ENCODE measurements around the gene SSBP3.

The SSBP3 gene

DNA sequence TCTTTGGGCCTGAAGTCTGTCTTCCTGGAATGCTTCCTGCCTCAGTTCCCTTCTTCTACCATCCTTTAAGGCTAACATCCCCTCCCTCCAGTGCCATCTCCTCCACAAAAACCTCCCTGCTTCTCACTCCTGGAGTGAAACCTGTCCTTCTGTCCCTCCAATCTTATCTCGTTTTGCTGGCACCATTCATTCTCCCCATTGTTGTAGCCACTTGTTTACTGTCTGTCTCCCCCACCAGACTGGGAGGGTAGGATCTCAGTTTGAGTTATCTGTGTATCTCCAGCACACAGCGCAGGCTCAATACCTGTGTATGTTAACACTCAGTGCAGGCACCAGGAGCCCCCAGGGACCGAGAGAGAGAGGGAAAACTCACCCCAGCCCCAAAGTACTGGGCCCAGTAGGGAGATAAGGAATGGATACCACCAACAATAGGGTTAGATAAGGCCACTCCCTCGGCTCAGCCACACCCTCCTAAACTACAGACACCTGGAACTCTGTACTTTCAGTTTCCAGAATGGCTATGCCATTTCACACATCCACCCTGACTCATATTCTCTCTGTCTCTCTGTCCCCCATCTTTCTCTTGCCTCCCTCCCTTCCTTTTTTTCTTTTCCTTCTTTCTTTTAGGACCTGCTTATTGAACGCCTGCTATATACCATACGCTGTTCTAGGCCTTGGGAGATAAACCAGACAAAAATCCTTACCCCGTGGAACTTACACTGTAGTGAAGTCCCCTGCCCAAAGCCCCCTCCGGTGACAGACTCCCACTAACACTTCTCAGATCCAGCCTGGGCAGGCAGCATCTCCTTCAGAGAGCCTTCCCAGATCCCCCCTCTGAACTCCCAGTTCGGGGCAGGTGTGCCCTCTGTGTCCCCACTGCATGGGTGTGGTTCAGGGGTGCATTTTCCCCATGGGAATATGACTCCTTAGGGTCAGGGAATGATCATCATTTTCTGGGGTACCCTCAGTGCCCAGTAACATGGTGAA, 3.3 kb upstream of the SSBP3 start:
- peak; percentile 25 for DNase-seq

DNA sequence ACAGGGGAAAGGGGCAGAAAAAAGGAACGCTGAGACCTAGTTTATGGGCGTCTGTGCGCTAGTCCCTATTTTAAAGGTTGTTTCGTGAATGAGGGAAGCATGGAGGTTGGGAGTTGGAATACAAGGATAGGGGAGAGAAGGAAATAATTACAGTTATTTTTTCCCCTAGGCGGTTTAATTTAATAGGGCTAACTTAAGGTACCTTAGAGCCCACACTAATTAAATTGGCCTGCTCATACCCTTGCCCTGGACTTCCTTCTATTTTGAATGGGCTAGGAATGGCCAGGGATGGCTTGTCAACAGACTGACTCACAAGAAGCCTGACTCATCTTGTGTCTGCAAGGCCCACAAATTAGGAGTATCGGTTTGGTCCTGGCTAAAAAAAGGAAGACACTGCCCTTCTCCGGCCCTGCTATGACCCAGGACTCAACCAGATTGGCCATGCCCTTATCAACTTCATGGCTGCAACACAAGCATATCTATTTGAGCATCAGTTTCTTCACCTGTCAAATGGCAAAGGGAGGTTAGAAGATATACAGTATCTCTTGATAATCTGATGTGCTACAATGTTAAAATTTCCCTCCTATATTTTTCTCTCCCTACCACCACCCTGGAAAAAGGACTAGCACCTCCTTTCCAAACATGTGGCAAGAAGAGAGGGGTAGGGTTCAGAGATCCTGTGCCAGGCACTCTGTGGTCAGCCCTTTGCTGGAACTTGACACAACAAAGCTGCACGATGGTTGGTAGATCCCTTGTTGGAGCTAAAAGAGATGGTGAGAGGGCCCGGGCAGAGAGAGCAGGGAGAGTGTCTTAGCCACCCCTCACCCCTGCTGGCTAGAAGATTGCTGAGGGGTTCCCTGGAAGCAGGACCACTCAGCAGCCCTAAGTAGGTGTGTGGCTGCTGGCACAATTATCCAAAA, 2.2 kb upstream of the SSBP3 start:
- peak; percentile 37 for DNase-seq

DNA sequence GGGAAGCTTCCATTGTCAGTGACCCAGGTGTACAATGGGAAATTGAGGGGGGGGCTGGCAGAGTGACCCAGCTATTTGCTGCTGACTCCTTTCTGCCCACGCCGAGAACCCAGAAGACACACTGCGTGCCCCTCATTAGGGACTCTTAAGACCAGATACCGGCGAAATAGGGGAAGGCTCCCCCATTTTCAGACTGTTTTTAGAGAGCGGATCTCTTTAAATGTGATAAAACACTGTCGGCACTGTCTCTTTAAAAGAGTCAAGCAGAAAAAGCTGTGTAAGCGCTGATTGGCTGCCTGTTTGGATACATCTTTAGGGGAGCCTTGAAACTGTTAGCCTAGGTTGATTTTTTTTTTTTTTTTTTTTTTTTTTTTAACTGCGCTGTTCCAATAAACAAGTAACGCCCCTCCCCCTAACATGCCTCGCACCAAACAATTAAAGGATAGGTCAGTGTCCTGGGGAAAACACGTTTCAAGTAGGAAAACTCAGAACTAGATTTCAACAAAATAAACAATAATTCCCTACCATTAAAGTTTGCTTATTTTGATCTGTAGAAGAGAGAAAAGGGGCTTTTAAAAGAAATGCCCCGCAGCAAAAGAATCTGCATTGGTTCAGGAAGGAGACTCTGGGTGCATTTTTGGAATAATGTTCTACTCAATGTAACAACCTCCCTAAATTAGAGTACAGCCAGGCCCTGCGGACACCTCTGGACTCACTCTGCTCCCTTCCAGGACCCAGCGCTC, 1.4 kb upstream of the SSBP3 start:
- peak; percentile 93 for DNase-seq

DNA sequence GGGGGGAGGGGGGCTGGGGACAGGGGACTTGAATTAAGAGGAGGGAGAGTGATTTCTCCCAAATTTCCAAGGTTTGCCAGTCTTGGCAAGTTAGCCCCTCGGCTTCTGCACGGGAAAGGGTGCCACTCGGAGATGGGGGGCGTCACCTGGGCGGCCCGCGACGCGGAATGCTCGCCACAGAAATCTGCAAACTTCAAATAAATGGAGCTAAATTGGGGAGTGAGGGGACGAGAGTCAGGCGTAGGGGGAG, 885 bp upstream of the SSBP3 start:
- DNase-seq = no peak

DNA sequence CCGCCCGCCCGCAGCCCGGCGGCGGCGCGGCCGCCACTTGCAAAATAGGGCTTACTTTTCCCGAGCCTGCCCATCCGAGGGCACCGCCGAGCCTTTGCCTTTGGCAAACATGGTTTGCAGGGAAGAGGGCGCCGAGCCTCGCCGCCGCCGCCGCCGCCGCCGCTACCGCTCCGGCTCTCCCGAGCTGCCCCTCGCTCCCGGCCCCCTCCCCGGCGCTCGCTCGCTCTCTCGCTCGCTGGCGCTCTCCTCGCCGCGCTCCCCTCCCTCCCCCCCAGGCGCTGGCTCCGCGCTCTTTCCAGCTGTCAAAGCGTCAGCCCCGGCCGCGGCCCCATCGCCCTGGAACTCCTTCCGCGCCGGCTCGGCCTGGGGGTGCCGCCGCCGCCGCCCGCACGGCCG, 298 bp downstream of the SSBP3 start:
- no peak for DNase-seq

DNA sequence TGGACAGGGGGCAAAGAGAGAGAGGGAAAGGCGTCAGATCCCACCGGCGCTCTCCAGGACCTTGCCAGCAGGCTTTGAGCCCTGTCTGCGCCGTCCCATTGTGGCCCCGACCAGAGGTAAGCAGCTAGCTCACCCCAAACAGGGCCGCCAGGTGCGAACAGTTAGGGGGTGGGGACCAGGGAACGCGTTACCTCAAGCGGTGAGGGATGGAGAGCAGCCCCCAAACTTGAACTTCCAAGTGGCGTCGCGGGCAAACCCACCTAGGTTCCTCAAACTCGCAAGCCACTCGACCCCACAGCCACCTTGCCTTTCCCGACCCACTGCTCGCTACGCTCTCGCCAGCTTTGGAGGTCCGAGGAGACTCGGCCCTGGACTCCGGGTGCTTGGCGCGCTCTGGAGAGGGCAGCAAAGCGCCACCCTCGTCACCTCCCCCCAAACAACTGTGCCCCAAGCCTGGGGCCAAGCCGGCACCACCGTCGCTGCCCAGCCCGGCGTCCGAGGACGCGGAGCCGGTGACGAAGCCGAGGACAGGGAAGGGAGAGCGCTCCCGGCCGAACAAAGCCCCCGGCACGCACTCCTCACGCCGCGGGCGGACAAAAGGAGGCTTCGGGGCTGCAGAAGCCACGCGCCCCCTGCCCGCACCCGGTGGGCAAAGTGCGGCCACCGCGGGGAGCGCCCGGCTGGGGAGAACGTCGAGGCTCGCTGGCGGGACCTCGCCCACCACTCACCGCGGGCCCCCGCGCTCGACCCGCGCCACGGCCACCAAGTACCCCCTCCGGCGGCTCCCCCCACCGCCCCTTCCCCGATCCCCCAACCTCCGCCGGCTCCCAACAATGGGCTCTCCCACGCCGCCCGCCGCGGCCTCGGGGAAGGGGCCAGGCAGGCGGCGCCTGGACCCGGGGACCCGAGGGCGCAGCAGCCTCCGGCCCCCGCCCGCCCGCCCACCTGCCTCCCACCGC, 976 bp downstream of the SSBP3 start:
- peak; percentile 50 for DNase-seq

DNA sequence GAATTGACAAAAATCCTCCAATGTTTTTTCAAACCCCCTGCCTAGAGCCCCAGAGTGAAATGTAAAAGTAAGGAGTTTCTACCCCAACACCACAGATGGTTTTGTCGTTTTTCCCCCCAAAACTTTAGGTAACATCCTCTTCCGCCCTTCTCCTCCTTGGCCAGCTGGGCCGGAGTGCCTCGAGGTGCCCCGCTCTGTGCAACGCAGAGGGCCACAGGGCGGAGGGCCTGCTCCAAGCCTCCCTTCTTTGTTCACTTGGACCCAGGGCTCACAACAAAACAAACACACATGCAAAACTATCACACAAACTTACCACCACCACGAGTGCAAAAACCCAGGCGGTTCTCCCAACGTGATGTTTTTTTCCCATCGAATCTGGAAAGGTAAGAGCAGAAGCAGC, 1.9 kb downstream of the SSBP3 start:
- DNase-seq = no peak

DNA sequence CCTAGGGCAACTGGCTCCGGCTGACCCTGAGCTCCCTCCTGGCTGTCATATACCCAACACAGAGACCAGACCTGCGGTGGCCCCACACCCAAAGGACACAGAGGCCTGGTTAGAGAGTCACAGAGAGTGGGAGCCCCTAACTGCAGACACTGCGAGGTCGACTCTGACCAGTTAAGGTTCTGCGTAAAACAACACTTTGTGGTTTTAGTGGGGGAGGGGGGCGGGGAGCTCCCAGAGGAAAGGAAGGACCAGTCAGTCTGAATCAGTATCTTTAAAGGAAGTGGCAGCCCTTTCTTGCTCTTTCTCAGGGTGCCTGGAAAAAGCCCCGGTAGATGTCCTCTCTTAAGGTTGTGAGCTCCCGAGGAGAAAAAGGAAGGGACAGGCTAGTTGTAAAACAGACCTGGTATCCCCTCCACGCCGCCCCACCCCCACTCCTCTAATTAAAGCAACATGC, 2.4 kb downstream of the SSBP3 start:
- DNase-seq = no peak

DNA sequence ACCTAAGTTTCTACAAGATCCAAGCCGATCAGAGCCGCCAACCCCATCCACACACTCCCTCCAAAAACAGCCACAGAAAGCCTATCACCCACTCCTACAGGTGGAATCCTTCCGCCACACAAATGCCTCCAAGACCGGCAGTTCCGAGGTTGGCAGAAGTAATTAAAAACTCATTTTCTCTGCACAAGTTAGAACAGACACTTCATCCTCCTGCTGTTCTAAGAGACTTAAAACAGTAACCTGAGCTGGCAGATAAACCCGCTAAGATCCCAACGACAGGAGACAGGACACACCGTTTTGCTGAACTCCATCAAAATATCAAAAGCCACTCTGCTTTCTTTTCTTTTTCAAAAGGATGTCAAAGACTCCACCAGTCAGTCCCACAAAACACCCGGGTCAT, 2.8 kb downstream of the SSBP3 start:
- DNase-seq = peak; percentile 14

DNA sequence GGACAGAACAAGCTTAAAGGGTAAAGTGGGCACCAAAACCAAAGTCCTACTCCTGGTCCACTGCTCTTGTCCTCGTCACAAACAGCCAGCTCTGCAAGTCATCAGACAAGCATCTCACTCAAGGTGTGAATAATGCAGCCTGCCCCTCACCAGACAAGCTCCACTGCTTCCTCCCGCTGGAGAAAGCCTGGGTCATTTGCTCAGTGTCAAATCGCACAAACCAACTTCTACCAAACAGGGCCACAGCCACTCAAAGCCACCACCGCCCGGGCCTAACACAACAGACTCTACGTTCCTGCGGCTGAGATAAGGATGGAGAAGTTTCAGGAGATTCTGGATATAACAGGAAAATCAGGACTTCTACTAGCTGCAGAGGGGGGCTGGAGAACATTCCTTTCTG, 3.3 kb downstream of the SSBP3 start:
- no peak for DNase-seq

DNA sequence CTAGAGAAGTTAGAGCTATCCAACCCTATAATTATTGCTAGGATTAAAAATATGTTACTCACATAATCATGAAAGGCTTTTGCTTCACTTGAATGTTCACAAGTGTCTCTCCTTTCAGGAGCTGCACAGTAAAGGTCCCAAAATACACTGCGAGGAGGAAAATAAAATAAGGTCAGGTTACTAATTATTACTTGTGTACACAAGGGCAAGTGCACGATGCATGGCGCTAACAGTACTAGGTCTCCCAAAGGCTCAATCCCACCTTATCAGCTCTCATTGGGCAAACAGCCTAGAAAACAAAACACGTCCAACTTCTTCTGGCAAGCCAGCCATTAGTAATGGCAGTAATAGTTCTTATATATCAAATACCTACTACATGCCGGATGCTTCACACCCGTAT, 4.4 kb downstream of the SSBP3 start:
- peak; percentile 79 for DNase-seq

DNA sequence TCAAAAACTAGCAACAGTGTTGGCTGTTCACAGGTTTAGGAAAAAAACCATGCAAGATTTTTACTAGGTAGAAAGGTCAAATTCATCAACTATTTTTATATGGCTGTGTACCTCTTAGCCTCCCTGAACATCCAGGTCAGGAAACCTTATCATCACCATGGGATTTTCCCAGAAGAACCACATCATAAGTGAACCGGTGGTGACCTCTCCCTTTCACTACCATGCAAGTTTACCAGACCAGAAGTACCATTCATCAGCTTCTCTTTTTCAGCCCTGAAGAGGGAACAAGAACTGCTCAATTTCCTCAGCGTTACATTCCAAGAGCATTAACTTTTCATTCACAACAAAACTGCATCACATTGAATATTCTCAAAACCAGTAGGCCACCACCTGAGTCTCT, 5.9 kb downstream of the SSBP3 start:
- DNase-seq = no peak

DNA sequence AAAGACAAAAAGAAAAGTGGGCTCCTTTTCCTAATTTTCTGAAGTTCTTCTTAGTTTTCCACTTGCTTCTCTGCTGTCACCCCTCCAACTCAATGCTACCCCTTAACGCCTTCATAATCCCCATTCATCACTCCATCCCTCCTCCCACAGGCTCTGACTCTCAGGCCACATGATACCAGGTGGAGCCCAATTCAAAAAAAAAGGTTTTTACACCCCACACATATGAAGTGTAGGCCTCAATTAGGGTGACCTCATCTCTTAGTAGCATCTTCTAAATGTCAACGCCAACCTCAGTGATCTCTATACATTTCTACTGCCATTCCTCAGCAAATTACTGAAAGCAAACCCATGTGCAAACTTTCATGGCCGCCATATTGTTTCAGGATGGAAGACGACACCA, 6.4 kb downstream of the SSBP3 start:
- DNase-seq = no peak

DNA sequence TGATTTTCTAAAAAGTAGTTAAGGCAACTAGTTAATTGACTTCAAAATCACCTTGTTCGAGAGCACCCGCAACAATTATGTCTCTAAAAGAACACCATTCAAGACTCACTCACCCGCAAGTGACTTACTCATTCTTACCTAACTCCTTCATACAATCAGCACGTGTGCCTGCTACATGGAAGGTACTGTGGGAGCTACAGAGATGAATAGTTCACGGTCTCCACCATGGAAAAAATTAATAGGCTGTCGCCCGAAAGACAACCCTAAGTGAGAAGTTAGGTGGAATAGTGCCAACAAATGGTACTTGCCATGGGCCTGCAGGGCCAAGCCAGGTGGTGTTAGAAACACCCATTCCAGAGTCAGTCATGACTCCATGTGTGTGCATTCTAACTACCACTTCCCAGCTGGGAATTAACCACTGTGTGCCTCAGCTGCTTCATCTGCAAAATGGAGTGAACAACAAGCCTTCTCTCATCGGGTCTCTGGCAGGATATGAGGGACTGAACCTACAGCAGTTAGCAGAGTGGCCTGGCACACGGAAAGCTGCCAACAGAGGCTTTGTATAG, 7.1 kb downstream of the SSBP3 start:
- DNase-seq = no peak

DNA sequence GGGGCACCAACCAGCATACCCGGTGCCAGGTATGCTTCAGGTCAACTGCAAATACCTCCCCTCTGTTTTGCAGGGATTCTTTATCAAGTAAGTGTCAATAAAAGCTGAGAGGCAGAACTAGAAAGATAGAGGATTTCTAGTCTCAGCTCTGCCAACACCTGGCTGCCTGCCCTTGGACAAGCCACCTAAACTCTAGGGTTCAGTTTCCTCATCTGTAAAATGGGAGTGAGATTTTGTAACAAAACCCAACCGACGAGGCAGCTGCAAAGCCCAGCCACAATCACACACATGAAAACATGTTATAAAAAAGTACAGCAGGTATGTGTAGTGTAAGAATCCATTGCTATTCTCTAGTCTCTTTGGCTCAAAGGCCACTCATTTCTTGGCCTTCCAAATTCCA, 8.2 kb downstream of the SSBP3 start:
- no peak for DNase-seq

DNA sequence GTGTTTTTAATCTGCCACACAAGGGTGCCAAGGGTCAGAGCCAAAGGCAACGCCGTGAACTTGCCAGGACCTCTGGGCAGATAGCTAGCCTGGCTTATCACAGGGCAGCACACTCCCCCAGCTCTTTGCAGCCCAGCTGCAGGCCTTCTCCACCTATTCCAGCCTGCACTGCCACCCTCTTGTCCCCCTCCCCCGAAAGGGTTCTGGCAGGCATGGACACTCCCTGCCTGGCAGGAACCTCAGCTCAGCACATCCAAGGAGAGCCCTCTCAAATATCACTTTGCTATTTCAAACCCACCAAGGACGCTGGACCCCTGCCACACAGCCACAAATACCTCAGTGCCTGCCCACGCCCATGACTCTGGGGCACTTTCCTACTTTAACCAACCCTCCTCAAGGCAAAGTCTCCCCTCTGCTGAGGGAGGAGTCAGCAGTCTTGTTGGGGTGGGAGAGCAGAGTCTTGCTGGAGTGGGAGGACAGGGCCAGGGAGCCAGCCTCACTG, 9.1 kb downstream of the SSBP3 start:
- no peak for DNase-seq

DNA sequence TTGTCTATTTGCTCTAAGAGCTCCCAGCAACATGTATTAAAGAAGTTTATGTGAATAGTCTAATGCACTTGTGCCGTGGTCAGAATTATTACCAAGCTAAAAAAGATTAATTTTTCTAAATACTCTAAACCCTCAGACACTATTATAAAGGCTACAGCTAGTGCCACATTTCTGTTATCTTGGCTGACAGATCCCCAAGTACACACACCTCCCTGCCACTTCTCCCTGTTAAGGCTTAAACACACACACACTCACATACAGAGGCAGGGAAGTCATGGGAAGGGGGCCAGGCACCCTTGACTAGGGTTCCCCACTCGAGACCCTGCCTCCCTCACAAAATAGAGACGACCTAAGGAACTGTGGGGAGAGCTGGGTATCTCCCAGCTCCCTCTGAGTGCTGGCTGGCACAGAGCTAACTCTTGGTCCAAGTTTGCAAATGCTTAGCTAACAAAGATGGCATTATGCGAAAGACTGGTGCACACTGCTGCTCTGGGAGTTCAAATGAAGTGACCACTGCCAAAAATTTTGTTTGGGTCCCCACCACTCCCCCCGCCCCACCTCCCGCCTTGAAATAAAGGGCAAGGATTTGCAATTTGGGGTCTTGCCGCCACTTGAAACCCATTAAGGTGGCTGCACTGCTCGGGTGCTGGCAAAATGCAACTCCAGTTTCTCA, 9.8 kb downstream of the SSBP3 start:
- no peak for DNase-seq

DNA sequence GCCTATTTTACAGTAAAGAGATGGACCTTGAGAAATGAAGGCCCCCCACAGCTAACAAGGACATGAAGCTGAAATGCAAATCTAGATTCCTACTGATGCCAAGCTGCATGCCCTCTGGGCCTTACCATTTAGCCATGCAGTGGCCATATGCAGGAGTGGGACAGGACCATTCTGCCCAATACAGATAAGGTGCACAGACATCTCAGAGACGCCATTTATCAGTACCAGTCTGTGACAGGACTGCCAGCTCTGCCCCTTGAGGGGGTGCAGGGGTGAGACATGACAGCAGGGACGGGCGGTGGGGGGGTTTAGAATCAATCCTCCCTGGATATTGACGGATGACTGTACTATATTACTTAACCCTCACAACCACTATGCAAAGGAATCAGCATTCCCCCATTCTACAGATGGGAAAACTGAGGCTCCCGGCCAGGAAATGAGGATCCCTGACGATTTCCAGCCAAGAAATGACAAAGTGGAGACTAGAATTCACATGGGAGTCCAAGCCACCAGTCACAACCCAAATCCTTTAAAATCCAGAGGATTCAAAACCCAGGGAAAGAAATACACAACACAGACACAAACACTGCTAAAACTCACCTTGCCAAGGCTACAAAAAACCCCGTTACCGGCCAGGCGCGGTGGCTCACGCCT, 10.8 kb downstream of the SSBP3 start:
- no peak for DNase-seq

DNA sequence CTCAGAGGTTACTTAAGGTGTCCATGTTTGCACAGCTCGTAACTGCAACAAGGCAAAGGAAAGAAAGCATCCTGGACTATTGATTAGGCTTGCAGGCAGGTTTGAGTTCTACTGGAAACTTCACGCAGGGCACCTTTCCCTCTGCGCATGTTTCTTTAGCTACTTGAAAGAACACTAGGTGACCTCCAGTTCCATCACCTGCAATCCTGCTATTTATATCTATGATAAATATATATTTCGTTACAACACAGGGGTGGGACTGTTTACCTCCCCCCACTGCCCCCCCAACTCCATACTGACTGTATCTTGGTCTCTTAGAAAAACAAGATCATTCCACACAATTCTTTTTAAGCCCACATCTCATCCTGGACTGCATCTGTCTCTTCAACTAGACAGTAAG, 12.1 kb downstream of the SSBP3 start:
- no peak for DNase-seq

DNA sequence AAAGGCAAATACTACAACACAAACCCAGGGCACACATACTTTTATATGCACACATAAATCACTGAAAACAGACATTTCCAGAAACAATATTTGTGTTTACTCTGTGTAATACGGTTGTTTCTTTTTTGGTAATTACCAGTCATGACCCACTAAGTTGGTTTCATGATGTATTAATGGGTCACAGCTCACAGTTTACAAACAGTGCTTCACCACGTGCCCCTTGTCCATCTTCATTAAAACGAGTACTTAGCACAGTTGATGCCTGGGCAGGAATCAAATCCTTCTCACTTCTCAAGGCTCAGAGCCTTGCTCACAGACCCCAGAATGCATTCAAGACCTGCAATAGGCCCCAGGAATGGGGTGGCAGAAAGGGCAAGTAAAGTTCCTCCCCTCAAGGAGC, 13.8 kb downstream of the SSBP3 start:
- DNase-seq = no peak
